SK-N-MC (cell line): Measurements from ENCODE around the gene SNRPN.
"Not testable (repeated sequence)": the region's sequence is repeated elsewhere in the genome, so short reads cannot be mapped to it uniquely, and the experiment has no call there.

Experiments used
- DNase-seq: peaks from one replicate; pipeline ENCODE4 v3.0.0-alpha.2; 2011; ENCODE audit warnings: low read depth, low spot score
- H3K27ac ChIP-seq: fragments of 200-600 bp; sonication (generic); 2 replicates; pipeline ENCODE4 v1.5.1; 2016; ENCODE audit warnings: mixed run types
- H3K36me3 ChIP-seq: fragments of 200-600 bp; sonication (generic); 2 replicates; pipeline ENCODE4 v1.6.1; 2017; ENCODE audit warnings: antibody characterized with exemption, low read length, mixed read lengths; ENCODE audit not compliant: insufficient read depth
- H3K4me3 ChIP-seq: fragments of 200-600 bp; sonication (generic); 2 replicates; pipeline ENCODE4 v1.5.1; 2016
- H3K9ac ChIP-seq: fragments of 200-600 bp; sonication (generic); 2 replicates; pipeline ENCODE4 v1.8.0; 2017; ENCODE audit warnings: mixed run types, mixed read lengths; ENCODE audit not compliant: insufficient read length
- H3K9me3 ChIP-seq: fragments of 200-600 bp; sonication (generic); 2 replicates; pipeline ENCODE4 v1.6.1; 2017; ENCODE audit warnings: low read depth, mild to moderate bottlenecking, antibody characterized with exemption, low read length, moderate library complexity, mixed read lengths
- EZH2 ChIP-seq: fragments of 200-600 bp; sonication (generic); IDR thresholded peaks from one replicate; pipeline ENCODE4 v1.6.1; 2017; ENCODE audit warnings: antibody characterized with exemption
- FOXP2 ChIP-seq: optimal IDR thresholded peaks from 2 replicates; pipeline ENCODE3; 2011; ENCODE audit warnings: mild to moderate bottlenecking, moderate library complexity; ENCODE audit not compliant: insufficient read depth; ENCODE audit errors: extremely low read length, control extremely low read depth
- POLR2AphosphoS5 ChIP-seq: IDR thresholded peaks from 2 replicates; pipeline ENCODE4 v1.6.1; 2012; ENCODE audit warnings: mild to moderate bottlenecking, low read depth, low read length, borderline replicate concordance

The SNRPN gene

GRCh38 chr15:24957691-24958090, 2.9 kb downstream of the SNRPN start:
- no peak for DNase-seq
- no peak overlapping the region for H3K4me3 ChIP-seq
- TF ChIP-seq EZH2, result no peak
- no peak for TF ChIP-seq POLR2AphosphoS5
- no peak for TF ChIP-seq FOXP2
- no peak overlapping the region for H3K9ac ChIP-seq
- 0 out of 2 replicates have a peak, but pooled peaks cover 2% of the 10 kb centered on the region for H3K9me3 ChIP-seq
- H3K36me3 ChIP-seq, result peaks cover 35% of the 10 kb centered on the region
- no peak overlapping the region for H3K27ac ChIP-seq

GRCh38 chr15:24961967-24962366, 7.2 kb downstream of the SNRPN start:
- TF ChIP-seq POLR2AphosphoS5 (no peak), FOXP2 (no peak), EZH2 (no peak)
- Histone ChIP-seq H3K9ac (no peak overlapping the region), H3K4me3 (no peak overlapping the region), H3K9me3 (0 out of 2 replicates have a peak, but pooled peaks cover 5% of the 10 kb centered on the region), H3K27ac (no peak overlapping the region), H3K36me3 (peaks cover 78% of the 10 kb centered on the region)
- DNase-seq, result no peak

DNA sequence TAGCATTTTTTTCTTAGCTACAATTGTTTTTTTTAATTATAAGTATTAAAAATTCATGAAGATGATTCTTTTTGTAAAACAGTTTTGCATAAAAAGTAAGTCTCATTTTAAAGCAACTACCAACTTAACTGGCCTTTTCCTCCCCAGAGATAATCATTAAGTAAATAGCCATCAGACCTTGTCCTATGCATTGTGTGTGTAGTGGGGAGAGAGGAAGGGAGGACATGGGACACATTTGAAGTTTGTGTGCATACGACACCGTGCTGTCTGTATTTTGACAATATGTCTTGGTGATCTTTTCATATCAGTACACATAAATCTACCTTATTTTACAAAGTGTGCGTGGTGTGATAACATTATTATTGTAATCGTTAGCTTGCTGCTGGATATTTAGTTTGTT, 8.1 kb downstream of the SNRPN start:
- no peak overlapping the region for H3K4me3 ChIP-seq
- H3K27ac ChIP-seq, result no peak overlapping the region
- TF ChIP-seq EZH2 (no peak), POLR2AphosphoS5 (no peak), FOXP2 (no peak)
- H3K36me3 ChIP-seq, result peaks cover 86% of the 10 kb centered on the region
- 0 out of 2 replicates have a peak, but pooled peaks cover 5% of the 10 kb centered on the region for H3K9me3 ChIP-seq
- DNase-seq, result no peak
- H3K9ac ChIP-seq, result no peak overlapping the region

DNA sequence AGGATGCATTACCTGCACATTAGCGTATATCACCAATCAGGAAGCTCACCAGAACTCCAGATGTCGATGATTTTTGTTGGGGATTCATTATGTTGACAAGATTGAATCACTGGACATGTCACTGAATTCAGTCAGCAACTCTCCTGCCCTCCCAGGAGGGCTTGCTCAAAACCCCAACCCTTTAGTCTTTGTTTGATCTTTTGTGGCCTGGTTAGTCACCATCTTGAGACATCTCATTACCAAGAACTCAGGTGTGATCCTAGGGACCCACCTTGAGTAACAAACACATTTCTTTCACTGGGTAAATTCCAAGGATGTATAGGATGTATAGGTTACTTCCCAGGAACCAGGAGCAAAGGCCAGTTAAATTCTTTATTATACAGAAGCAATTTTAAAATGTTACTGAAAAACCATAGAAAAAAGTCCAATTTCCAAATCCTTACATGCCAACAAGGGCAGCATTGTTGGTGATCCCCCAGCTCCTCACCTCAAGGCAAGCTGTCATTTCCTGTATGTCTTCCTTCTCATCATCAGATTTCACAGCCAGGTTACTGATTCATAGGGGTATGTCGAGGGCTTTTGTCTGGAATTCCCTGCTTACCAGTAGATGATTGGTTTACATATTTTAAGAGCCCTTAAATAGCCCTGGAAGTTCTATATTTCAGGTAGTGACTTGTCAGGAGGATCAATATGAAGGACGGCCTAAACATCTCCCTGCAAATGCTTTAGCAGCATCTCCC, 11.7 kb downstream of the SNRPN start:
- TF ChIP-seq POLR2AphosphoS5 (no peak), EZH2 (no peak), FOXP2 (no peak)
- no peak for DNase-seq
- peaks cover 93% of the 10 kb centered on the region for H3K36me3 ChIP-seq

GRCh38 chr15:24971052-24971451, 16.3 kb downstream of the SNRPN start:
- Histone ChIP-seq H3K36me3 (peaks cover 89% of the 10 kb centered on the region), H3K4me3 (no peak overlapping the region), H3K27ac (no peak overlapping the region), H3K9me3 (no peaks in the 10 kb centered on the region; the same call in 1 of the 2 replicates), H3K9ac (no peak overlapping the region)
- TF ChIP-seq EZH2 (no peak), FOXP2 (no peak), POLR2AphosphoS5 (no peak)
- no peak for DNase-seq

More for the DNA sequence above, 11.7 kb downstream of the SNRPN start:
- Histone ChIP-seq H3K27ac (no peak overlapping the region), H3K4me3 (no peak overlapping the region), H3K9ac (no peak overlapping the region), H3K9me3 (peaks cover 3% of the 10 kb centered on the region; the same call in 1 of the 2 replicates)

- no peaks in the 10 kb centered on the region; the same call in 1 of the 2 replicates for H3K9me3 ChIP-seq
- H3K9ac ChIP-seq, result no peak overlapping the region
- DNase-seq, result no peak
- no peak overlapping the region for H3K4me3 ChIP-seq
- peaks cover 89% of the 10 kb centered on the region for H3K36me3 ChIP-seq
- TF ChIP-seq FOXP2 (no peak), POLR2AphosphoS5 (no peak), EZH2 (no peak)
- no peak overlapping the region for H3K27ac ChIP-seq
Observed at GRCh38 chr15:24971772-24972171, 17.0 kb downstream of the SNRPN start.

DNA sequence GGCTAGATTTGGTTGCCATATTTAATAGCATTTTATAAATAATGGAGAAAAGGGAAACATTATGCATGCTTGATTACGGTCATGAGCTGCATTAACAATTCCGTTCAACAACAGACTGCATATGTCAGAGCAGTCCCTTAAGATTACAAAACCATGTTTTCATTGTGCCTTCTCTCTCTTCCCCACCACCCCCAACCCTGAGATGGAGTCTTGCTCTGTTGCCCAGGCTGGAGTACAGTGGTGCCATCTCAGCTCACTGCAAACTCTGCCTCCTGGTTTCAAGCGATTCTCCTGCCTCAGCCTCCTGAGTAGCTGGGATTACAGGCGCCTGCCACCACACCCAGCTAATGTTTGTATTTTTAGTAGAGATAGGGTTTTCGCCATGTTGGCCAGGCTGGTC, 17.9 kb downstream of the SNRPN start:
- not testable (repeated sequence) for H3K27ac ChIP-seq, H3K9me3 ChIP-seq, H3K4me3 ChIP-seq, DNase-seq, H3K9ac ChIP-seq
- H3K36me3 ChIP-seq, result peaks cover 90% of the 10 kb centered on the region

DNA sequence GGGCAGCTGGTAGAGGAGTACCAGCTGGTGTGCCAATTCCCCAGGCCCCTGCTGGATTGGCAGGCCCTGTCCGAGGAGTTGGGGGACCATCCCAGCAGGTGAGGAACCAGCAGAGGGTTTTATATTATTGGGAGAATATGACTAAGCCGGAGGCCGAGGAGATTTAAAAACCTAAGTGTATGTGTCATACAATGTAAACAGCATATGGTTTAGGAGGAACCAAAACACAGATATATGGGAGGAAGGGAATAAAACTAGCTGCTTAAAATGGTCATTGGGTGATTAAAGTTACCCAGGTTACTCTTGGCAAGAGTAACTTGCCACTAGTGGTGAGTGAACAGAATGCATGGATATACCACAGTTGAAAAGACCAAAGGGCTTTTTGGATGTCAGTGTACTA, 22.1 kb downstream of the SNRPN start:
- TF ChIP-seq POLR2AphosphoS5 (no peak), EZH2 (no peak), FOXP2 (no peak)
- H3K36me3 ChIP-seq, result peaks cover 94% of the 10 kb centered on the region
- no peak for DNase-seq
- H3K9me3 ChIP-seq, result no peaks in the 10 kb centered on the region
- no peak overlapping the region for H3K4me3 ChIP-seq
- no peak overlapping the region for H3K9ac ChIP-seq
- H3K27ac ChIP-seq, result no peak overlapping the region

- Histone ChIP-seq H3K4me3 (no peak overlapping the region), H3K27ac (no peak overlapping the region), H3K36me3 (peaks cover 99% of the 10 kb centered on the region), H3K9ac (no peak overlapping the region), H3K9me3 (no peaks in the 10 kb centered on the region)
- TF ChIP-seq EZH2, result no peak
- no peak for TF ChIP-seq POLR2AphosphoS5
- no peak for TF ChIP-seq FOXP2
- no peak for DNase-seq
Observed at GRCh38 chr15:24977686-24978085, 22.9 kb downstream of the SNRPN start.

GRCh38 chr15:24985224-24985623, 30.4 kb downstream of the SNRPN start:
- H3K36me3 ChIP-seq, result peaks cover 96% of the 10 kb centered on the region

More at GRCh38 chr15:24985224-24985623, 30.4 kb downstream of the SNRPN start:
- DNase-seq, result no peak
- Histone ChIP-seq H3K27ac (no peak overlapping the region), H3K9ac (no peak overlapping the region), H3K4me3 (no peak overlapping the region), H3K9me3 (no peaks in the 10 kb centered on the region)
- TF ChIP-seq FOXP2 (no peak), EZH2 (no peak), POLR2AphosphoS5 (no peak)
